ENCODE data around the gene COL9A2.
A peak's percentile ranks its signal among the peaks of the same experiment; 100 is the strongest.
"Not testable (repeated sequence)": the region's sequence is repeated elsewhere in the genome, so short reads cannot be mapped to it uniquely, and the experiment has no call there.

COL9A2 gene

GRCh38 chr1:40316595-40317393, at the start of gene COL9A2:
Gene COL9A2 (minus strand): TSS chr1:40317286. CDS start chr1:40317197, 89 bp downstream.
- Mint-ChIP-seq H3K4me3 (peak within 1 kb of the TSS; percentile 81), H3K9me3 (no peaks in the 10 kb centered on the region), H3K36me3 (ENCODE audit: low read depth) (no peaks in the 10 kb centered on the region), H3K4me1 (peaks cover 36% of the 10 kb centered on the region), H3K27me3 (peaks cover 13% of the 10 kb centered on the region), H3K27ac (no peak within 1 kb of the TSS)
- DNase-seq, result peak; percentile 67
- peak; percentile 57 for ATAC-seq

- peak; percentile 99 for ATAC-seq
- no peak overlapping the region for H3K4me3 Mint-ChIP-seq
- no peak for DNase-seq
- H3K36me3 Mint-ChIP-seq (ENCODE audit: low read depth), result no peaks in the 10 kb centered on the region
- peaks cover 6% of the 10 kb centered on the region for H3K9me3 Mint-ChIP-seq
- H3K27ac Mint-ChIP-seq, result peak overlapping the region; percentile 2
- peaks cover 11% of the 10 kb centered on the region for H3K4me1 Mint-ChIP-seq
- H3K27me3 Mint-ChIP-seq, result no peaks in the 10 kb centered on the region
These were observed 46.6 kb upstream of the COL9A2 start for GRCh38 chr1:40363721-40364120.

GRCh38 chr1:40362699-40363098, 45.6 kb upstream of the COL9A2 start:
- ATAC-seq (no peak), DNase-seq (no peak)
- H3K36me3 Mint-ChIP-seq (ENCODE audit: low read depth), result peaks cover 2% of the 10 kb centered on the region
- H3K4me1 Mint-ChIP-seq, result peaks cover 11% of the 10 kb centered on the region
- H3K27me3 Mint-ChIP-seq, result no peaks in the 10 kb centered on the region
- H3K27ac Mint-ChIP-seq, result no peak overlapping the region
- no peak overlapping the region for H3K4me3 Mint-ChIP-seq
- peaks cover 10% of the 10 kb centered on the region for H3K9me3 Mint-ChIP-seq

GRCh38 chr1:40362199-40362598, 45.1 kb upstream of the COL9A2 start:
- Mint-ChIP-seq H3K36me3 (ENCODE audit: low read depth) (peaks cover 2% of the 10 kb centered on the region), H3K4me1 (peaks cover 11% of the 10 kb centered on the region), H3K27ac (no peak overlapping the region), H3K4me3 (no peak overlapping the region), H3K27me3 (no peaks in the 10 kb centered on the region), H3K9me3 (peaks cover 13% of the 10 kb centered on the region)
- DNase-seq (no peak), ATAC-seq (no peak)

- Mint-ChIP-seq H3K9me3 (peaks cover 13% of the 10 kb centered on the region), H3K27me3 (no peaks in the 10 kb centered on the region), H3K27ac (no peak overlapping the region), H3K4me1 (peaks cover 11% of the 10 kb centered on the region), H3K36me3 (ENCODE audit: low read depth) (peaks cover 2% of the 10 kb centered on the region), H3K4me3 (no peak overlapping the region)
- ATAC-seq (no peak), DNase-seq (no peak)
These were observed 44.6 kb upstream of the COL9A2 start for GRCh38 chr1:40361637-40362036.

GRCh38 chr1:40361201-40361600, 44.1 kb upstream of the COL9A2 start:
- no peak overlapping the region for H3K27ac Mint-ChIP-seq
- peaks cover 13% of the 10 kb centered on the region for H3K9me3 Mint-ChIP-seq
- DNase-seq, result no peak
- ATAC-seq, result no peak
- peaks cover 2% of the 10 kb centered on the region for H3K36me3 Mint-ChIP-seq (ENCODE audit: low read depth)
- H3K4me1 Mint-ChIP-seq, result peaks cover 11% of the 10 kb centered on the region
- no peaks in the 10 kb centered on the region for H3K27me3 Mint-ChIP-seq
- no peak overlapping the region for H3K4me3 Mint-ChIP-seq

GRCh38 chr1:40360631-40361030, 43.5 kb upstream of the COL9A2 start:
- Mint-ChIP-seq H3K4me3 (no peak overlapping the region), H3K4me1 (peaks cover 11% of the 10 kb centered on the region), H3K27ac (no peak overlapping the region), H3K27me3 (no peaks in the 10 kb centered on the region), H3K9me3 (peaks cover 13% of the 10 kb centered on the region), H3K36me3 (ENCODE audit: low read depth) (peaks cover 2% of the 10 kb centered on the region)
- DNase-seq, result no peak
- ATAC-seq, result no peak

GRCh38 chr1:40357625-40358024, 40.5 kb upstream of the COL9A2 start:
- H3K4me3 Mint-ChIP-seq, result no peak overlapping the region
- H3K9me3 Mint-ChIP-seq, result peaks cover 13% of the 10 kb centered on the region
- no peaks in the 10 kb centered on the region for H3K27me3 Mint-ChIP-seq
- no peak for DNase-seq
- H3K27ac Mint-ChIP-seq, result no peak overlapping the region
- no peak for ATAC-seq
- peaks cover 2% of the 10 kb centered on the region for H3K36me3 Mint-ChIP-seq (ENCODE audit: low read depth)
- H3K4me1 Mint-ChIP-seq, result no peaks in the 10 kb centered on the region

GRCh38 chr1:40353082-40353481, 36.0 kb upstream of the COL9A2 start:
- Mint-ChIP-seq H3K9me3 (peaks cover 4% of the 10 kb centered on the region), H3K27me3 (no peaks in the 10 kb centered on the region), H3K4me3 (no peak overlapping the region), H3K4me1 (peaks cover 4% of the 10 kb centered on the region), H3K27ac (no peak overlapping the region), H3K36me3 (ENCODE audit: low read depth) (no peaks in the 10 kb centered on the region)
- DNase-seq (no peak), ATAC-seq (no peak)

GRCh38 chr1:40352126-40352525, 35.0 kb upstream of the COL9A2 start:
- DNase-seq (no peak), ATAC-seq (no peak)
- H3K4me1 Mint-ChIP-seq, result peaks cover 4% of the 10 kb centered on the region
- no peaks in the 10 kb centered on the region for H3K9me3 Mint-ChIP-seq
- H3K36me3 Mint-ChIP-seq (ENCODE audit: low read depth), result no peaks in the 10 kb centered on the region
- no peaks in the 10 kb centered on the region for H3K27me3 Mint-ChIP-seq
- no peak overlapping the region for H3K27ac Mint-ChIP-seq
- no peak overlapping the region for H3K4me3 Mint-ChIP-seq

GRCh38 chr1:40351124-40351523, 34.0 kb upstream of the COL9A2 start:
- H3K36me3 Mint-ChIP-seq (ENCODE audit: low read depth), result no peaks in the 10 kb centered on the region
- no peak overlapping the region for H3K27ac Mint-ChIP-seq
- DNase-seq (no peak), ATAC-seq (no peak)
- H3K9me3 Mint-ChIP-seq, result no peaks in the 10 kb centered on the region
- H3K4me3 Mint-ChIP-seq, result no peak overlapping the region
- H3K27me3 Mint-ChIP-seq, result no peaks in the 10 kb centered on the region
- peaks cover 4% of the 10 kb centered on the region for H3K4me1 Mint-ChIP-seq

- H3K4me3 Mint-ChIP-seq, result no peak overlapping the region
- H3K9me3 Mint-ChIP-seq, result no peaks in the 10 kb centered on the region
- DNase-seq, result no peak
- H3K27me3 Mint-ChIP-seq, result no peaks in the 10 kb centered on the region
- no peak for ATAC-seq
- no peaks in the 10 kb centered on the region for H3K36me3 Mint-ChIP-seq (ENCODE audit: low read depth)
- H3K4me1 Mint-ChIP-seq, result peaks cover 5% of the 10 kb centered on the region
- H3K27ac Mint-ChIP-seq, result no peak overlapping the region
These were observed 33.3 kb upstream of the COL9A2 start for GRCh38 chr1:40350391-40350790.

- Mint-ChIP-seq H3K27me3 (no peaks in the 10 kb centered on the region), H3K4me1 (peaks cover 44% of the 10 kb centered on the region), H3K9me3 (no peaks in the 10 kb centered on the region), H3K36me3 (ENCODE audit: low read depth) (peaks cover 4% of the 10 kb centered on the region), H3K4me3 (peak overlapping the region; percentile 35), H3K27ac (no peak overlapping the region)
- no peak for DNase-seq
- ATAC-seq, result peak; percentile 58
These were observed 27.5 kb upstream of the COL9A2 start for GRCh38 chr1:40344597-40344996.

GRCh38 chr1:40342381-40342717, 25.3 kb upstream of the COL9A2 start:
- not testable (repeated sequence) for DNase-seq; H3K36me3 Mint-ChIP-seq (ENCODE audit: low read depth); H3K27me3 Mint-ChIP-seq; ATAC-seq; H3K9me3 Mint-ChIP-seq
- H3K4me3 Mint-ChIP-seq, result peak overlapping the region; percentile 7
- peak overlapping the region; percentile 81 for H3K27ac Mint-ChIP-seq
- peaks cover 52% of the 10 kb centered on the region for H3K4me1 Mint-ChIP-seq

GRCh38 chr1:40341491-40342380, 24.6 kb upstream of the COL9A2 start:
- peaks cover 52% of the 10 kb centered on the region for H3K4me1 Mint-ChIP-seq
- DNase-seq (no peak), ATAC-seq (peak; percentile 39)
- H3K27me3 Mint-ChIP-seq, result no peaks in the 10 kb centered on the region
- no peaks in the 10 kb centered on the region for H3K9me3 Mint-ChIP-seq
- H3K4me3 Mint-ChIP-seq, result peak overlapping the region; percentile 7
- peak overlapping the region; percentile 81 for H3K27ac Mint-ChIP-seq
- H3K36me3 Mint-ChIP-seq (ENCODE audit: low read depth), result peaks cover 4% of the 10 kb centered on the region

All from activated naive CD8-positive, alpha-beta T cell treated with anti-CD3 and anti-CD28 coated beads, Interleukin-2, amount 50 U/mL, for 24 hours (primary cell).